Inflammatory macrophage (primary cell): ENCODE data around the gene LAP3.
A peak's percentile ranks its signal among the peaks of the same experiment; 100 is the strongest.
"Not testable (repeated sequence)": the region's sequence is repeated elsewhere in the genome, so short reads cannot be mapped to it uniquely, and the experiment has no call there.

Experiments
- DNase-seq, 2 donors: peaks; one replicate each; pipeline ENCODE4 v3.0.0-alpha.2; 2020 to 2022

LAP3 gene

GRCh38 chr4:17562157-17562556 lies 14.8 kb upstream of the LAP3 start:
- DNase-seq = no peak

GRCh38 chr4:17565846-17566245 lies 11.2 kb upstream of the LAP3 start:
- DNase-seq = no peak

GRCh38 chr4:17567271-17567670 lies 9.7 kb upstream of the LAP3 start:
- DNase-seq = no peak

GRCh38 chr4:17574206-17574605 lies 2.8 kb upstream of the LAP3 start:
- no peak for DNase-seq

- DNase-seq = not testable (repeated sequence)
These were observed 1.8 kb upstream of the LAP3 start for GRCh38 chr4:17575177-17575576.

GRCh38 chr4:17577665-17578481 lies 875 bp downstream of the LAP3 start:
- peak; percentile 37 to 62 for DNase-seq

GRCh38 chr4:17578482-17578891 lies 1.5 kb downstream of the LAP3 start:
- DNase-seq = peak; percentile 20 to 35

- DNase-seq = no peak
These were observed 4.0 kb downstream of the LAP3 start for GRCh38 chr4:17580969-17581368.

GRCh38 chr4:17583276-17583675 lies 6.3 kb downstream of the LAP3 start:
- no peak for DNase-seq

GRCh38 chr4:17583941-17584340 lies 6.9 kb downstream of the LAP3 start:
- no peak for DNase-seq

GRCh38 chr4:17584521-17585213 lies 7.7 kb downstream of the LAP3 start:
- DNase-seq = no peak

GRCh38 chr4:17587094-17587822 lies 10.3 kb downstream of the LAP3 start:
- DNase-seq = no peak

- DNase-seq = no peak
These were observed 12.4 kb downstream of the LAP3 start for GRCh38 chr4:17589355-17589754.

- DNase-seq = peak; percentile 87 to 93
These were observed 18.5 kb downstream of the LAP3 start for GRCh38 chr4:17595471-17596005.

- no peak for DNase-seq
These were observed 20.5 kb downstream of the LAP3 start for GRCh38 chr4:17597517-17597916.

- no peak for DNase-seq
These were observed 22.8 kb downstream of the LAP3 start for GRCh38 chr4:17599826-17600225.

- no peak for DNase-seq
These were observed 28.2 kb downstream of the LAP3 start for GRCh38 chr4:17605236-17605635.

GRCh38 chr4:17613761-17614415 lies 36.9 kb downstream of the LAP3 start:
- peak; percentile 52 to 67 for DNase-seq

- peak; percentile 95 to 97 for DNase-seq
These were observed 37.7 kb downstream of the LAP3 start, which contains the start of gene MED28 for GRCh38 chr4:17614416-17615299. MED28 (plus strand) TSS chr4:17614641; CDS start chr4:17614655, 14 bp downstream.

- DNase-seq = no peak
These were observed 39.3 kb downstream of the LAP3 start for GRCh38 chr4:17616283-17616682.

GRCh38 chr4:17618926-17619325 lies 41.9 kb downstream of the LAP3 start:
- DNase-seq = no peak
